Measurements from ENCODE around the gene SRSF7. TPM values are rescaled to one million over a fixed set of nuclear protein-coding genes. Genes with fewer than 3 reads are reported as not detected.
A peak's percentile ranks its signal among the peaks of the same experiment; 100 is the strongest.
"Not testable (repeated sequence)": the region's sequence is repeated elsewhere in the genome, so short reads cannot be mapped to it uniquely, and the experiment has no call there.

The SRSF7 gene
- total RNA-seq, 2 experiments from 2014 or later, result 243 to 249 TPM

- Mint-ChIP-seq H3K4me3 (no peak overlapping the region), H3K36me3 (ENCODE audit: low read depth) (peaks cover 68% of the 10 kb centered on the region), H3K9me3 (no peaks in the 10 kb centered on the region), H3K27ac (peak overlapping the region; percentile 27), H3K4me1 (peaks cover 44% of the 10 kb centered on the region), H3K27me3 (no peaks in the 10 kb centered on the region)
- ChIA-PET POLR2A (interaction anchor here (1.2 to 13.9 kb wide), 4 partner anchors 11 to 167 kb away, joined by 3 to 170 read pairs (median 16); partner anchors contain the start of gene SRSF7), CTCF (interaction anchor here (0.6 to 8.1 kb wide), 2 partner anchors 97 to 156 kb away, joined by 4 to 88 read pairs; no protein-coding TSS in a partner anchor)
- DNase-seq, result peak; percentile 14
Measured at GRCh38 chr2:38739524-38739923, 11.6 kb downstream of the SRSF7 start.

GRCh38 chr2:38737925-38738324, 13.2 kb downstream of the SRSF7 start:
- no peak overlapping the region for H3K4me3 Mint-ChIP-seq
- ChIA-PET CTCF (interaction anchor here (0.6 to 8.1 kb wide), 3 partner anchors 143 to 230 kb away, joined by 3 to 88 read pairs (median 3); no protein-coding TSS in a partner anchor), POLR2A (interaction anchor here (0.6 to 13.9 kb wide), 2 partner anchors 13 to 181 kb away, joined by 3 to 170 read pairs; partner anchors contain the start of gene SRSF7)
- peaks cover 65% of the 10 kb centered on the region for H3K36me3 Mint-ChIP-seq (ENCODE audit: low read depth)
- peaks cover 35% of the 10 kb centered on the region for H3K4me1 Mint-ChIP-seq
- H3K27me3 Mint-ChIP-seq, result no peaks in the 10 kb centered on the region
- peak overlapping the region; percentile 7 for H3K27ac Mint-ChIP-seq
- no peaks in the 10 kb centered on the region for H3K9me3 Mint-ChIP-seq
- DNase-seq, result no peak

- ChIA-PET CTCF (interaction anchor here (0.6 to 8.1 kb wide), 4 partner anchors 142 to 229 kb away, joined by 3 to 88 read pairs (median 12); no protein-coding TSS in a partner anchor), POLR2A (interaction anchor here (0.6 to 13.9 kb wide), 2 partner anchors 14 to 180 kb away, joined by 3 to 170 read pairs; partner anchors contain the start of gene SRSF7)
- DNase-seq, H3K4me3 Mint-ChIP-seq, H3K9me3 Mint-ChIP-seq, H3K27me3 Mint-ChIP-seq: not testable (repeated sequence)
- peaks cover 64% of the 10 kb centered on the region for H3K36me3 Mint-ChIP-seq (ENCODE audit: low read depth)
- H3K27ac Mint-ChIP-seq, result peak overlapping the region; percentile 42
- H3K4me1 Mint-ChIP-seq, result peaks cover 31% of the 10 kb centered on the region
Measured at GRCh38 chr2:38737000-38737698, 14.0 kb downstream of the SRSF7 start.

- Mint-ChIP-seq H3K4me3 (no peak overlapping the region), H3K36me3 (ENCODE audit: low read depth) (peaks cover 64% of the 10 kb centered on the region), H3K27me3 (no peaks in the 10 kb centered on the region), H3K27ac (no peak overlapping the region), H3K9me3 (no peaks in the 10 kb centered on the region), H3K4me1 (peaks cover 20% of the 10 kb centered on the region)
- CTCF ChIA-PET, result interaction anchor here (3.5 kb wide), 1 partner anchor 154 kb away, joined by 22 read pairs; no protein-coding TSS in a partner anchor
- POLR2A ChIA-PET, result interaction anchor here (13.9 kb wide), 1 partner anchor 15 kb away, joined by 170 read pairs; the partner anchor contains the start of gene SRSF7
- DNase-seq, result no peak
Measured at GRCh38 chr2:38735999-38736320, 15.2 kb downstream of the SRSF7 start.

- CTCF ChIA-PET, result interaction anchor here (0.6 to 3.5 kb wide), 10 partner anchors 13 to 199 kb away, joined by 3 to 22 read pairs (median 4); partner anchors contain the start of gene HNRNPLL
- Mint-ChIP-seq H3K9me3 (no peaks in the 10 kb centered on the region), H3K27me3 (no peaks in the 10 kb centered on the region), H3K36me3 (ENCODE audit: low read depth) (peaks cover 71% of the 10 kb centered on the region), H3K27ac (no peak overlapping the region), H3K4me1 (peaks cover 15% of the 10 kb centered on the region), H3K4me3 (no peak overlapping the region)
- POLR2A ChIA-PET, result interaction anchor here (0.7 to 13.9 kb wide), 5 partner anchors 8 to 192 kb away, joined by 3 to 170 read pairs (median 4); partner anchors contain the start of gene SRSF7
- no peak for DNase-seq
Measured at GRCh38 chr2:38734299-38735058, 16.7 kb downstream of the SRSF7 start.

DNA sequence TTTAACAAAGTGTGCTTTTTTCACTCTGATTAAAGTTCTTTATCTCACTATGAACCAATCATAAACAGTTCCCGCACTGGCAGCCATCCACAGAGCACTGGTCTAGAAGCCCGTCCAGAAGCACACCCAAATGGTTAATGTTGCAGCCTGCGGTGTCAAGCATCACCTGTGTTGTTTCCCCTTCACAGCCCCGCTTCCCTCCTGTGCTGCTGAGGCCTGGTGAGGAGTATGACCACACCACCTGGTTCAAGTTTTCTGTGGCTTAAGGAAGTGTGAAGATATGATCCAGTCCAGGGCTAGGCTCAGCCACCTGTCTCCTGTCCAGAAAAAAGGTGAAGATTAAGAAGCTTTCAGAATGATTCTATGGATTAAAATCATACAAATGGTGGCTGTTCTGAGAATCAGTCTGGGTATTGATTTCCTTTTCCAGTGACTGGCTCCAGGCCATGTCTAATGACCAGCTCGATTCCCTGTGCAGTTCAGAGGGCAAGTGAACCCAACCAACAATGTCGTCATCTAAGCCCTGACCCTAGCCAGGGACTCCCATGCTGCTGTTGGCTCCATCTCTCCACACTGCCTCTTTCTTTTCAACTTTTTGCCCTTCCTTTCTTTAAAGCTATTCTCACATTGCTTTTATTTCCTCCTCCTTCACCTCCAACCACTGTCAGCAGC, 17.7 kb downstream of the SRSF7 start:
- H3K9me3 Mint-ChIP-seq, result no peaks in the 10 kb centered on the region
- peaks cover 67% of the 10 kb centered on the region for H3K36me3 Mint-ChIP-seq (ENCODE audit: low read depth)
- H3K4me3 Mint-ChIP-seq, result no peak overlapping the region
- ChIA-PET POLR2A (interaction anchor here (0.6 to 13.9 kb wide), 7 partner anchors 9 to 191 kb away, joined by 3 to 170 read pairs (median 4); partner anchors contain the start of gene SRSF7), CTCF (interaction anchor here (1.5 to 3.5 kb wide), 4 partner anchors 8 to 198 kb away, joined by 4 to 22 read pairs (median 6); no protein-coding TSS in a partner anchor)
- H3K4me1 Mint-ChIP-seq, result peaks cover 11% of the 10 kb centered on the region
- H3K27ac Mint-ChIP-seq, result peak overlapping the region; percentile 27
- DNase-seq, result no peak
- H3K27me3 Mint-ChIP-seq, result no peaks in the 10 kb centered on the region

- no peak overlapping the region for H3K27ac Mint-ChIP-seq
- H3K36me3 Mint-ChIP-seq (ENCODE audit: low read depth), result peaks cover 53% of the 10 kb centered on the region
- POLR2A ChIA-PET, result interaction anchor here (1.1 to 13.9 kb wide), 4 partner anchors 11 to 150 kb away, joined by 3 to 170 read pairs (median 24); partner anchors contain the start of gene SRSF7
- DNase-seq, result no peak
- H3K27me3 Mint-ChIP-seq, result no peaks in the 10 kb centered on the region
- CTCF ChIA-PET, result interaction anchor here (0.6 to 1.8 kb wide), 5 partner anchors 9 to 152 kb away, joined by 3 to 10 read pairs (median 3); no protein-coding TSS in a partner anchor
- no peaks in the 10 kb centered on the region for H3K9me3 Mint-ChIP-seq
- peaks cover 7% of the 10 kb centered on the region for H3K4me1 Mint-ChIP-seq
- H3K4me3 Mint-ChIP-seq, result no peak overlapping the region
Measured at GRCh38 chr2:38731684-38732221, 19.4 kb downstream of the SRSF7 start.

- no peaks in the 10 kb centered on the region for H3K9me3 Mint-ChIP-seq
- peaks cover 49% of the 10 kb centered on the region for H3K36me3 Mint-ChIP-seq (ENCODE audit: low read depth)
- no peak overlapping the region for H3K4me3 Mint-ChIP-seq
- ChIA-PET CTCF (interaction anchor here (0.6 to 1.8 kb wide), 4 partner anchors 9 to 149 kb away, joined by 3 to 10 read pairs (median 4); no protein-coding TSS in a partner anchor), POLR2A (interaction anchor here (1.1 to 13.9 kb wide), 3 partner anchors 11 to 149 kb away, joined by 3 to 170 read pairs (median 43); partner anchors contain the start of gene SRSF7)
- no peaks in the 10 kb centered on the region for H3K27me3 Mint-ChIP-seq
- H3K27ac Mint-ChIP-seq, result no peak overlapping the region
- H3K4me1 Mint-ChIP-seq, result peaks cover 8% of the 10 kb centered on the region
- no peak for DNase-seq
Measured at GRCh38 chr2:38731090-38731489, 20.1 kb downstream of the SRSF7 start.

GRCh38 chr2:38728694-38729093, 22.5 kb downstream of the SRSF7 start:
- no peak overlapping the region for H3K27ac Mint-ChIP-seq

DNA sequence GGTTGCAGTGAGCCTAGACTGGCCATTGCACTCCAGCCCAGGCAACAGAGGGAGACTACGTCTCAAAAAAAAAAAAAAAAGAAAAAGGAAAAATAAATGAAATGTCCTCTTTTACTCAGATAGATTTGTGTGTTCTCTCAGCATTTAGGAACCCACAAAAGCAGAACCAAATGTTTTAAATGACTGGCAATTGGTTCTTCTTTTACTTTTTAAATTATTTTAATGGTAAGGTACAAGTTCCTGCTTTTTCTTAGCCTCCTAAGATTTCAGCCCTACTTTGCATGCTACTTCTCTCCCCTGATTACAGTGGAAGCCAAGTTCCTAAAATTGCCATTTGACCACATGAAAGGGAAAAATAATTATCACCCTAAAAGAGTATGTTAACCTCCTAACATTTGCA, 23.5 kb downstream of the SRSF7 start:
- H3K9me3 Mint-ChIP-seq, result no peaks in the 10 kb centered on the region
- H3K4me3 Mint-ChIP-seq, result no peak overlapping the region
- peaks cover 35% of the 10 kb centered on the region for H3K4me1 Mint-ChIP-seq
- H3K36me3 Mint-ChIP-seq (ENCODE audit: low read depth), result peaks cover 48% of the 10 kb centered on the region
- DNase-seq, result no peak
- ChIA-PET CTCF (interaction anchor here (8.5 kb wide), 1 partner anchor 146 kb away, joined by 131 read pairs; no protein-coding TSS in a partner anchor), POLR2A (interaction anchor here (1.2 kb wide), 2 partner anchors 24 to 129 kb away, joined by 3 read pairs; partner anchors contain the start of gene SRSF7)
- no peaks in the 10 kb centered on the region for H3K27me3 Mint-ChIP-seq
- no peak overlapping the region for H3K27ac Mint-ChIP-seq

More at GRCh38 chr2:38728694-38729093, 22.5 kb downstream of the SRSF7 start:
- Mint-ChIP-seq H3K27me3 (no peaks in the 10 kb centered on the region), H3K9me3 (no peaks in the 10 kb centered on the region), H3K4me1 (peaks cover 24% of the 10 kb centered on the region), H3K4me3 (no peak overlapping the region), H3K36me3 (ENCODE audit: low read depth) (peaks cover 49% of the 10 kb centered on the region)
- POLR2A ChIA-PET, result interaction anchor here (0.9 to 1.6 kb wide), 4 partner anchors 13 to 125 kb away, joined by 3 to 4 read pairs (median 3); partner anchors contain the start of gene SRSF7
- CTCF ChIA-PET, result interaction anchor here (1.1 to 8.5 kb wide), 2 partner anchors 39 to 147 kb away, joined by 3 to 131 read pairs; no protein-coding TSS in a partner anchor
- no peak for DNase-seq

GRCh38 chr2:38723173-38723572, 28.0 kb downstream of the SRSF7 start:
- peak overlapping the region; percentile 70 for H3K27ac Mint-ChIP-seq
- CTCF ChIA-PET, result interaction anchor here (0.6 to 8.5 kb wide), 12 partner anchors 10 to 187 kb away, joined by 3 to 131 read pairs (median 5); partner anchors contain the start of gene HNRNPLL
- no peak for DNase-seq
- POLR2A ChIA-PET, result interaction anchor here (1.0 to 4.9 kb wide), 19 partner anchors 14 to 147 kb away, joined by 3 to 51 read pairs (median 7); partner anchors contain the start of genes GALM, HNRNPLL and SRSF7
- no peaks in the 10 kb centered on the region for H3K27me3 Mint-ChIP-seq
- peaks cover 64% of the 10 kb centered on the region for H3K4me1 Mint-ChIP-seq
- H3K9me3 Mint-ChIP-seq, result no peaks in the 10 kb centered on the region
- H3K36me3 Mint-ChIP-seq (ENCODE audit: low read depth), result peaks cover 50% of the 10 kb centered on the region
- H3K4me3 Mint-ChIP-seq, result peak overlapping the region; percentile 28
